G401 (cell line): ENCODE measurements around the gene SH3PXD2A. TPM values are rescaled to one million over a fixed set of nuclear protein-coding genes. Genes with fewer than 3 reads are reported as not detected.
A peak's percentile ranks its signal among the peaks of the same experiment; 100 is the strongest.

Source experiments
- DNase-seq: peaks from one replicate; pipeline ENCODE4 v3.0.0-alpha.2; 2015; ENCODE audit warnings: low spot score
- in situ Hi-C: cut with HindIII; loops from 2 replicates; pipeline ENCODE4 v1.10.0; 2016; ENCODE audit warnings: low sequenced_read_pairs, mixed read lengths
- total RNA-seq: library from RNA; depleted of rRNA; stranded (reverse); fragments of >200 nt; shearing (Covaris generic); gene quantifications from 2 replicates; pipeline ENCODE4 v1.2.3, GENCODE V29; 2014

SH3PXD2A gene
- total RNA-seq, 1 experiment from 2014 or later, result 19.1 TPM

DNA sequence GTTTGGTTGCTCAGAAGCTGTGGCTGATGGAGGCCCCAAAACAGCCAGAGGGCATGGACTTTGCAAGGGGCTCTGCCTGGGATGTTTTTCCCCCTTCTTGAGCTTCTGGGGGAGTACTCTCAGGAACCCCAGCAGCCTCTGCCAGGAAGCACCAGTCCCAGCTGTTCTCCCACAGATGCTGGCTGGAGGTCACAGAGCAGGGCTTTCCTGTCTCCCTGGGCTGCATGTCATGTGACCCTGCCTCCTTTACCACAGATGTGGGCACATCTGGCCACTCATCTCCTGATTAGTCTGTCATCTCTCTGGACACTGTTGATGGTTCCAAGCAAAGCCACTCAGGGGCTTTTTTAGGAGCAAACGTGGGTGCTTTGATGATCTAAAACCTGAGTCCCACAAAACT, 225.2 kb downstream of the SH3PXD2A start:
- no peak for DNase-seq
- in situ Hi-C loops, result no loop called here

DNA sequence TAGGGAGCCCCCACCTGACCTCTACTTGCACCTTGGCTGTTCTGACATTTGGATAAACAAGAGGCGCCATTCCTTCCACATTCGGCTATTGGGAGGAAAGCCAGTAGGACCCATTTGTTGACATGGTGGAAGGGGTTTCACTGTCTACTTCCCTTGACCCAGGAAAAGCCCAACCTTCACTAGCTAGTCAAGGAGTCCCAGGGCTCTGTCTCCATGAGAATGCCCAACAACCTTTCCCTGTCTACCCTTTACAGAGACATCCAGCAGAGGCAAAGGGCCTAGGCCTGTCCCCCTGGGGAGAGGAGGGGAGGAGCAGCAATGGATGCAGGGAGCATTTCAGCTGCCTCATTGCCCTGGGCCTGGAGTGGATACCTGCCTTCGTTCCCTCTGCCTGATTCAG, 225.8 kb downstream of the SH3PXD2A start:
- in situ Hi-C loops, result no loop called here
- no peak for DNase-seq

- in situ Hi-C loops, result no loop called here
These were observed 227.5 kb downstream of the SH3PXD2A start for GRCh38 chr10:103627893-103628292.

DNA sequence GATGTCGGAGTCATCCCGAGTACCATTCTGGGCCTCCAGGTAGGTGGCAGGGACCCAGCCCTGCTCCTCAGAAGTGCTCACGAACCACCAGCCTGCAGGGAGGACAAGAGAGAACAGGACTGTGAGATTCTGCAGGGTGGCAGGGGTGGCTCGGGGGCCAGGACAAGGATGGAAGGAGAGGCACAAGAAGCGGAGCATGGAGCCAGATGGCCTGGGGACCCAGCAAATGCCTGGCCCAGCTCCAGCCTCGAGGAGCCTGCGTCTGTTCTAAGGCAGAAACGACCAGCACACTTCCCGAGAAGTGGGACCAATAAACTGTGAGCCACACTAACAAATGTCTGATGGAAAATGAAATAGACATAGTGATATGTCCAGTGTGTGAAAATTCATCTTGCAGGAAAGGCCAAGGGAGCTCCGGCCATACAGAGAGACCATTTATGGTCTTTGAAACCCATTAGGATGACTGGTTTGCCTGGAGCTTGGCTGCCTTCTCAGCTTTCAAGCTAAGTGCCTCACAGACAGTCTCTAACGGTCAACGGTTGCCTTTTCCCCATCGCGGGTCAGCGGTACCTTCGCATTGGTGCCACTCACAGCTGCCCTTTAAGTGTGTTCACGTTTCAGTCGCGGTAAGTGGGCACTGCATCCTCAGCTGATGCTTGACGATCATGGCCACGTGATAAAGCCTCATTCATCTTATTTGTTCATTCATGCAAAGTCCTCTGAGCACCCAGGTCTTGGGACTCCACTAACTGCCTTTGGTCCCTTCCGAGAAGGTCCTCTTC, 228.1 kb downstream of the SH3PXD2A start:
- DNase-seq, result peak; percentile 67
- in situ Hi-C loops, result no loop called here

More at GRCh38 chr10:103627893-103628292, 227.5 kb downstream of the SH3PXD2A start:
- DNase-seq, result no peak

DNA sequence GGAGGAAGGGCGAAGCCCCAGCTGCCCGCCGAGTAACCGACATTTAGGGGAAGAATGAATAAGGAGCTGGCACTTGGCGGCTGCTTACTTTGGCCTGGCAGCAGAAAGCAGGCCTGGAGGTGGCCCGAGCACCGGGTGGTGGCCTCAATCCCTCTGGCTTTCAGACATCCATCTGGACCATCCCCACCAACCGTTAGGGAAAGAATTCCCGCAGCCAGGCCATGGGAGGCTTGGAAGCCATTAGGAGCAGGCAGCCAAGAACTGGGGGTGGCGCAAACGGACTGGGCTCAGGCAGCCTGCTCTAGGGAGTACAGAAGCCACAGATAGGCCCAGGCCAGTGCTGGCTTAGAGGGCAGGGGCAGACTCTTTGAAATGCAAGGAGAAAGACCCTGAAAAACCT, 229.2 kb downstream of the SH3PXD2A start:
- in situ Hi-C loops, result no loop called here
- peak; percentile 96 for DNase-seq

DNA sequence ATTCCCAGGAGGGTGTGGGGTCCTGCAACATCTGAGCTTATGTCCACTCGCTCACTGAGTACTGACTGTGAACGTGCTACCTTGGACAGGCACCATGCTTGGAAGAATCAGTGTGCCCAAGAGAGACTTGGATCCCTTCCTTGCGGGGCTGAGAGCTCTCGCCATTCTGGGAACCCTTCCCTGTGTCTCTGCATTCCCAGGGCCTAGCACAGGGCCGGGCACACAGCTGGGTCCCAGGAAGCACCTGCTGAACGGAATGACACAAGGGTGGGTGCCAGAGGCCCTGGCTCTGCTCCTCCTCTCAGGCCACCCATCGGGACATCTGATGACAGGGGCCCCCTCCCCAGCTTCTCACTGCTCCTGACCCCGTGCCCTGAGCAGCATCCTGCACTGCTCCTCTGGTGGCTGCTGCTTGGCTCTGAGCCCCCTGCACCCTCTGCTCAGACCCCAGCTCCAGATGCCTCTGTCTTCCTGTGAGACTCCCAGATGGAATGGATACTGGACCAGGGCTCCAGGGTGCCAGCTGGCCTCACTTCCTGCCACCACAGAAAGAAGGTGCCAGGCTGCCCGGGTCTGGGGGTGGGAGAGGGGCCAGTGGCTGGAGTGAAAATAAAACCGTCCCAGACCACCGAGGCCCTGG, 232.3 kb downstream of the SH3PXD2A start:
- no peak for DNase-seq
- in situ Hi-C loops, result no loop called here

DNA sequence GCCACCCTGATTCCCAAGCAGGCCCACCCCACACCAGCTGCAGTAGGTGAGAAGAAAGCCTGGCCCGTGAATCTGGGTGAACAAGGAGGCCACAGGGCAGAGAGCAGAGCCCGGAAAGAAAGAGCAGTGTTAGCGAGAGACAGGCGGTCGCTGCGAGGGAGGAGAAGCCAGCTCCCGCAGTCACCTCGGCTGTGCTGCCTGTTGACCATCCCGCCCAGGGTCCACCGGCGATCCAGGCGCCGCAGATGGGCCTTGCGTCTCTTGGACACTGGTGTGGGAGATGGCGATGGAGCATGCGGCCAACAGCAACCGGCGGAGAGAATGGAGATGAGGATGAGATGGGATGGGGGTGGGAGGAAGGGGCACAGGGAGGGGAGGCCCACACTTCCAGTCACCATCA, 233.1 kb downstream of the SH3PXD2A start:
- no peak for DNase-seq
- in situ Hi-C loops, result no loop called here

- peak; percentile 71 for DNase-seq
- in situ Hi-C loops, result no loop called here
These were observed 233.6 kb downstream of the SH3PXD2A start for GRCh38 chr10:103621783-103622125.

GRCh38 chr10:103620891-103621782, 234.2 kb downstream of the SH3PXD2A start:
- in situ Hi-C loops, result no loop called here
- no peak for DNase-seq

DNA sequence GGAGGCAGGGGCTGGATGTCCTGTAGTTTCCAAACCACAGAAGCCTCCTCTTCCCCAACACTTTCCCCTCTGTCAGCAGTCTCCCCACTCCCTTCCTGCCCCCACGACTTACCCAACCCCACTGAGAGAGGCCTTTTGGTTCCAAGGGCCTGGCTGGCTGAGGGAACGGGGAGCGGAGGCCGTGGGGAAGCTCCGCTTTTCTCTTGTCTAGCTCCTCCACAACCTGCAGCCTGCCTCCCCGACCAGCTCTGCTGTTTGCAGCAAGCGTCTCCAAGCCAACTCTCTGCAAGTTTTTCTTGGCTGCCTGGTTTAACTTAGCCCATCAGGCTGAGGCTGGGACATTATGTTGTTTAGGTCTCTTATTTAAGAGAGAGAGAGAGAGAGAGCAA, 235.0 kb downstream of the SH3PXD2A start:
- DNase-seq, result no peak
- in situ Hi-C loops, result no loop called here

DNA sequence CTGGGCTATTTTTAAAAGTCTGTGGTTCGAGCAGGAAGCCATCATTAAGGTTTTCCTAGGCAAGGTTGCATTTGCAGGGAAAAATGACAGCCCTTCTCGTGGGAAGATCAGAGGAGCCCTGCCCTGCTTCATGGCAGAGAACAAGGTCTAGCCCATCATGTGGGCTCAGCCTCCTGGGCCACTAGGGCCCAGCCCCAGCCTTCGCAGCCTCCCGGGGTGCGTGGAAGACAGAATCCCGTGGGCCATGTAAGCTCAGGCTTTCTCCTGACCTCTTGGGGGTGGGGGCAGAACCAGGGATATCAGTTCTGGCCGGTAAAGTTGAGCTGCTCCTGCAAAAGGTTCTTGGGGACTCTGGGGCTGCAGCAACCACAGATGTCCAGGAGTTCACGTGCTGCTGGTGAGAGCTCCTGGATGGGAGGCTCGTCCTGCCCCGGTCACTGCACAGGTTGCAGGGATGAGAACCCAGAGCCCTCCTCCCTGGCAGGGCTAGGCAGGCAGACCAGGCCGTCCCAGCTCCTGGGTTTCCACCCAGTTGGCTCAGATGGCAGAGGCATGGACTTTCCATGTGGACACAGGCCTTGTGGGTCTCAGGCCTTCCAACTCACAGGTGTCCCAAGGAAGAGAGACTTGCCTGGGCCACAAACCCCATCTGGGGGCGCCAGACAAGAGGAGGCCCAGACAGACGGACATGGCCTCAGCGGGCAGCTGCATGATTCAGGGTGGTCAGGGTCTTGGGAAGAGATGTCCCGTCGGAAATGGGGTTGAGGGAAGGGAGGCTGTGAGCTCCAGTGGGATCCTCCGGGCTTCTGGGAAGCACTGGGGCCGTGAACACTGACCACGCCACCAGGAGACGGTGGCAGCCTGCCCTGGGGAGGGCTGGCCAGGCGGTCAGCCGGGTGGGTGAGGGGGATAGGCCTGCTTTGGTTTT, 235.7 kb downstream of the SH3PXD2A start:
- no peak for DNase-seq
- in situ Hi-C loops, result no loop called here

GRCh38 chr10:103618575-103619423, 236.6 kb downstream of the SH3PXD2A start:
- DNase-seq, result peak; percentile 77
- in situ Hi-C loops, result no loop called here

DNA sequence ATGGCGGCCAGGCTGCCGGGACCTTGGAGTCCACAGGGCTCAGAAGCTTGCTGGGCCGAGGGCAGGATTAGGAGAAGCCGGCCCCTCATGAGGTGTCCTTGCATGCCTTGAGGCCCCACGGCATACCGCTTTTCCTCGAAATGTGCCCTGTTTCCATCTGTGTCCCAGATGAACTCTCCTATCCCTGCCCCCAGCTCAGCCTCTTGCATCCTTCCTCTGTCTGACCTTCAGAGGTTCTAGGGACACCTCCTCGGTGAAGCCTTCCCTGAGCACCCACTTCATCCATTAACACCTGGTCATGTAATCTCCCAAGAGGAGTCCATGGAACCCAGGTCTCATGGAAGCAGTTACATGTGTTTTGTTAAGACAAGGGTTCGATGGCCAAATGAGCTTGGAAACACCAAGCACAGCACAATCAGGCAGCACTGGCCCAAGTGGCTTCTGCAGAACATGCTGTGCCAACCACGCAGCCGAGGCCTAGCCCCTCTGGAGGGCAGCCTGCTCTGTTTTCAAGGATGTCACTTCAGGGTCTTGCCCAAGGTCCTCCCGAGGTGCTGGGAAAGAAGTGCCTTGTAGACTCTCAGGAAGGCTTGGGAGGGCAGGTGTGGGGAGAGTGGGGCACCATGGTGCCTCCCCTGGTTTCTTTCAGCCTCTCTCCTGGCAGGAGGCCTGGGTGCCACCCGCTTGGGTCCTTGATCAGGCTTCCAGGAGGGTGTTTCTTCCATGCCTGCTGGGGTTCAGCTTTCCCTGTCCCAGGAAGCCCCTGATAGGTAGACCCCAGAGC, 237.6 kb downstream of the SH3PXD2A start:
- no peak for DNase-seq
- in situ Hi-C loops, result no loop called here

GRCh38 chr10:103616705-103617601, 238.4 kb downstream of the SH3PXD2A start:
- no peak for DNase-seq
- in situ Hi-C loops, result no loop called here

GRCh38 chr10:103614306-103615158, 240.8 kb downstream of the SH3PXD2A start:
- in situ Hi-C loops, result no loop called here
- DNase-seq, result no peak

- no peak for DNase-seq
- in situ Hi-C loops, result no loop called here
These were observed 241.8 kb downstream of the SH3PXD2A start for GRCh38 chr10:103613616-103614015.
